DMS153 (cell line): ENCODE data around the gene H19.

Experiments
- DNase-seq: peaks from one replicate; lab custom pipeline; 2025; lab: John Stamatoyannopoulos, UW

The H19 gene

GRCh38 chr11:1982873-1983600 is 14.6 kb downstream of the H19 start:
- no peak for DNase-seq

- no peak for DNase-seq
Measured at GRCh38 chr11:1979607-1980006, 18.0 kb downstream of the H19 start.

- DNase-seq = no peak
Measured at GRCh38 chr11:1978720-1979473, 18.7 kb downstream of the H19 start.

GRCh38 chr11:1975185-1975584 is 22.5 kb downstream of the H19 start:
- DNase-seq = no peak

DNA sequence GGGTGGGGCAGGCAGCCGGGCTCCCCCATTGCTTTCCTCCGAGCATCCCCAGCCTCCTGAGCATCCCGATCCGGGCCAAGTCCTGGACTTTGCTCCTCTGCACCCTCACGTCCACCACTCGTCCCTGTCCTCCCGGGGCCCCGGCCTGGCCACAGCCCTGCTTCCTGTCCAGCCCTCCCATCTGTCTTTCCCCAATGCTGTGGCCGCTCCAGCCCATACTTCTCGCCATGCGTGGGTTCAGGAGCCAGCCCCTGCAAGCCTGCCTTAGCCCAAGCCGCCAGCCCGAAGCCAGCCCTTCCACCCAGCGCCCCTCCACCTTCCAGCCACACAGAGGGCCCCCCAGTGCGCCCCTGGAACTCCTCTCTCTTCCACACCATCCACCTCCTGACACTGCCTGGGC is 26.7 kb downstream of the H19 start:
- DNase-seq = no peak

GRCh38 chr11:1969776-1970175 is 27.9 kb downstream of the H19 start:
- no peak for DNase-seq

DNA sequence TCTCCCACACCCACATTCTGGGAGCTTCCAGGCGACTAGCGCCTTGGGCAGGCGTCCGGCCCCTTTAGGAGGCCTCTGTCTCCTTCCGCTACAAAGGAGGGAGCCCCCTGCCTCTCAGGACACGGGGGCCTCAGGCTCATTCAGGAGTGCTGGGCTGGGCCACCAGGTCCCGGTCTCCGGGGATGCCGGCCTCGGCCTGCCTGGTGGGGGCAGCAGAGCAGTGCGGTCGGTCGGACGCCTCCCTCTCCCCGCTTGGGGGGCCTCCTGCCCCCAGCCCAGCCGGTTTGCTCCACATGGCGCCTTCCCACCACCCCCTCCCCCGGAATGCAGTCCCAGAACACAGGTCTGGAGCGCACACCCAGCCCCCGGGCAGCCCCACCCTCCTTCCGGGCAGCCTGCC is 28.6 kb downstream of the H19 start:
- no peak for DNase-seq

DNA sequence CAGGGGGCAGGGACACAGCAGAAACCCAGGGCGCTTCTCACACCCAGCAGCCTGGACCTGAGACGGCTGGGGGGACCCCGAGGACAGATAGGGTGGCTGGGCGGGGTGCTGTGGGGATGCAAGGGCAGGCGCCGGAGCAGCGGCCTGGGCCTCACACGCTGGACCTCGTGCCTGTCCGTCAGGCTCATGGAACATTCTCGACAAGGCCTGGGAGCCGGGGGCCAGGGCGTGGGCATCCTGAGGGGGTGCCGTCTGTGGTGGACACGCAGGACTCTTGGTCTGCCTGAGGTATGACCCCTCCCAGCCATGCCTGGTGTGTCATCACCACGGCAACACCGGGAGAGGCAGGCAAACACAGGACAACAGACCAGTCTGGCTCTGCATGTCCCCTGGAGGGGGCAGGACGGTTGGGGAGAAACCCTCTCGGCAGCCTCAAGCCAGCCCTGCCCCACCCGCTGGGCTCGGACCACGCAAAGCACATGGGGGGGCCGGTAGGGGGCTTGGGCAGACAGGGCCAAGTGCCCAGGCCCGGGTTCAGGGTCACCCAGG is 29.1 kb downstream of the H19 start:
- DNase-seq = no peak

GRCh38 chr11:1967641-1968225 is 29.9 kb downstream of the H19 start:
- DNase-seq = no peak

GRCh38 chr11:1966531-1966930 is 31.1 kb downstream of the H19 start:
- DNase-seq = no peak

DNA sequence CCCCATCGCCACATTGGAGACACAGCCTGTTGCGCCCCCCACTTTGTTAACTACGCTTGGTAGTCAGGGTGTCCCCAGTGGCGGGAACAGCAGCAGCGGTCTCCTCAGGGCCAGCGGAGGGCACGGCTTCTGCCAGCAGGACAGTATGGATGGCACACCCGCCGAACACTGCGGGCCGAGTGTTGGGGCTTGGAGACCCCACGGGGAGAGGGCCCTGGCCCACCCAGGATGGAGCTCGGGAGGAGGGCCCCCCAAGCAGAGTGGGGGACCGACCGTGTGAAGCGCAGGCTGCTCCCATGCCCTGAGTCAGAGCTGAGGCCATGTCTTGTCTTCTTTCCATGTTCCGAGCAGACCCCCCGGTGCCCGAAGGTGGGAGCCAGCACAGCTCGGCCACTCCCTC is 32.7 kb downstream of the H19 start:
- DNase-seq = no peak

GRCh38 chr11:1964348-1964747 is 33.3 kb downstream of the H19 start:
- DNase-seq = no peak

DNA sequence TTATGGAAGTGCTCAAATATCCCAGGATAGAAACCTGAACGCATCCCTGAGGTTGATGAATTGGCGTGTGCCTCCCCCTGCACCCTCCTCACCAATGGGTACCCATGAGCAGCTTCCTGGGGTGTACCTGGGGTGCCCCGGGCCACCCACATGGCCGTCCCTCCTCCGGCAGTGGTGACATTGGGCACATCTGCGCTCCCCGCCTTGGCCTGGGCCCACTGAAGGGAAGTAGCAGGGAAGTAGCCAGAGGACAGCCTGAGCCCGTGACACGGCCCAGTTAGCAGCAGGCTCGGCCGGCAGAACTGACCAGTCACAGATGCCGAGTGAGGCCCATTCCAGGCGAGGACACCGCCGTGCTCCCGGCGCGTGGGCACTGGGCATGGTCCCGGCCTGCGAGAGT is 33.8 kb downstream of the H19 start:
- no peak for DNase-seq

- no peak for DNase-seq
Measured at GRCh38 chr11:1959786-1960185, 37.9 kb downstream of the H19 start.

DNA sequence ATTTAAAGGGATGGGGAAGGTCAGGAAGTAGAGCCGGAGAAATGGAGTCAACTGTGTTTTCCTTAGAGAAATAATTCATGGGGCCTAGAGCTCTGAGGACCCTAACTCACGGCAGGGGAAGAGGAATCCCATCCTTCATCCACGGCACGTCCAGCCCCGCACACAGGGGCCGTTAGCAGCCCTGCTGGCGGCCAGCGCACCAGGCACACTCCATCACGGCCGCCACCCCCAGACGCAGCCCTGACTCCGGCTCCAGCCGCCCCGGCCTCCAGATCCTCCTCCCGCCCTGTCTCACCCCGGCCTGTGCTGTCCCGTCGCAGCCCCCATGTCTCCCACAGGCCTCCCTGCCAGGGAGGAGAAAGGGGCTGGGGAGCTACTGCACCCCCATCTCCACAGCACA is 39.3 kb downstream of the H19 start:
- no peak for DNase-seq

DNA sequence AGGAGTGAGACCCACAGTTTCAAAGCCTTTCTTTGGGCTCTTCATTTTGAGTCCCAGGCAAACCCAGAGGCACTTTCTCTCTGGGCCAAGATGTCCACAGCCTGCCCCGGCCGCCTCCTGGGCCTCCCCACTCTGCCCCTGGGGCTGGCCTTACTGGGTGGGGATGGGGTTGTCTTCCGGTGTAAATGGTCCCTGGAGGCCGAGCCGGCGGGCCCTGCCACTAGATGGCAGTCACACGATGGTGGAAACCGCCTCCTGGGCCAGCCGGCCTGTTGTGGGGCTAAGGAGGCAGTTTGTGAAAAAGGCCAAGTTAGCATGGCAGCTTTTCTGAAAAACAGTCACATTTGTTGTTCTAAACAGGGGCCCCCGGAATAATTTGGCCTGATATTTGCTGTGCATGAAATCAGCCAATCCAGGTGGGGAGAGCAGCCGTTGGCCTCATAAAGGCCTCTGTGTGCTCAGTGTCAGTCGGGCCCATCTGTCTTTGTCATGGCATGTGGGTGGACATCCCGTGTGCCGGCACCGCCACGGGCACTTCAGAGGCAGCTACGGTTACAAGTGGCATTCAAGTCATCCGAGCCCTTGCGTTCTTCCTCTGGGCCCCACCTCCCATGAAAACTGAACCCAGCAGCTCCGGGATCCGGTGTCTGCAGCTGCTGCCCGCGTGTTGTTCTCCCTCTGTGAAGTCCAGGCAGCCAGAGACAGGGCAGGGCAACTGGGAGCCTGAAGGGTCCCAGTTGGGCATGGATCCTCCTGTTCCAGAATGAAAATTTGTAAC is 44.0 kb downstream of the H19 start:
- no peak for DNase-seq

DNA sequence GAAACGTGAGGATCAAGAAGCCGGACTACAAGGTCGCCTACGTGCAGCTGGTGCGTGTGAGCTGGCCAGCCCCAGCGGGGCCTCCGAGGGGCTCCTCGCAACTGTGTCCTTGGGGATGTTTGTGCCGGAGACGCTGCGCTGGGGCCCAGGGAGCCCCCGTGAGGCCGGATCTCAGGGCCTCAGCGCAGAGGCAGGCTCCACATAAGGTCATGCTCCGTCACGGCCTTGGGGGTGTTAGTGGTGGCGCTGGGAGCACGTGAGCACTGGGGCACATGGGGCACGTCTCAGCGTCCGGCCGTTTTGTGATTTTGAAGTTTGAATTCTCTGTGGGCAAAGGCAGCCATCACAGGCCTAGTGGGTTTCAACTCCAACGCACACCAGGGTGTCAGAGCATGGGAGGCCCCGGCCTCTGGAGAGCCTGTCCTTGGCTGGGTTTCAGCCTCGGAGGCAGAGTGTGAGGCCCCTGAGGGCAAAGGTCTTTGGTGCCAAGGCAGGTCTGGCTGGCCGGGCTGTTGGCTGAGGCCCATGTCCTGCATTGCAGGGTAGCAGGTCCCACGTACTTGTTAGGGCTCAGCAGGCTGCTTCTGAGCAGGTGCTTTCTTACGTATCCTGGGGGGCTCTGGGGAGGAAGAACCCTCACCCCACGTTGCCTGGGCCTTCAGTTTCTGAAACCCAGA is 44.7 kb downstream of the H19 start:
- no peak for DNase-seq

GRCh38 chr11:1949922-1950321 is 47.7 kb downstream of the H19 start:
- no peak for DNase-seq

DNA sequence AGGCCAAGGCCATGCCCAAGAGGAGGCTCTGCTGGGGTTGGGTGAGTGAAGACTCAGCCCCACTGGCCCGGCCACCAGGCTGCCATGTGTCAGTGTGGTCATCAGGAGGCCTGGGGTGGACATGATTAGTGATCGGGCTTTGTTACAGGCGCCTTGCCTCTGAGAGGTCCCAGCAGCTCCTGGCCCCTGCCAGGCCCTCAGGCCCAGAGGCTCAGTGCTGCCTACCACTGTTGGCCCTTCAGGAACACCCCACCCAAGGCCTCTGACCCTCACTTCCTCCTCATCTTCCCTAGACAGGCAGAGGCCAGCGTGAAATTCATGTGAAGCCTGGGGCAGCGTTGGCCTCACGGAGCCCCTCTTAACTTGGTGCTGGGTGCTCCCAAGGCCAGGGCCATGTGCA is 48.3 kb downstream of the H19 start:
- no peak for DNase-seq

GRCh38 chr11:1948389-1948788 is 49.3 kb downstream of the H19 start:
- DNase-seq = no peak

DNA sequence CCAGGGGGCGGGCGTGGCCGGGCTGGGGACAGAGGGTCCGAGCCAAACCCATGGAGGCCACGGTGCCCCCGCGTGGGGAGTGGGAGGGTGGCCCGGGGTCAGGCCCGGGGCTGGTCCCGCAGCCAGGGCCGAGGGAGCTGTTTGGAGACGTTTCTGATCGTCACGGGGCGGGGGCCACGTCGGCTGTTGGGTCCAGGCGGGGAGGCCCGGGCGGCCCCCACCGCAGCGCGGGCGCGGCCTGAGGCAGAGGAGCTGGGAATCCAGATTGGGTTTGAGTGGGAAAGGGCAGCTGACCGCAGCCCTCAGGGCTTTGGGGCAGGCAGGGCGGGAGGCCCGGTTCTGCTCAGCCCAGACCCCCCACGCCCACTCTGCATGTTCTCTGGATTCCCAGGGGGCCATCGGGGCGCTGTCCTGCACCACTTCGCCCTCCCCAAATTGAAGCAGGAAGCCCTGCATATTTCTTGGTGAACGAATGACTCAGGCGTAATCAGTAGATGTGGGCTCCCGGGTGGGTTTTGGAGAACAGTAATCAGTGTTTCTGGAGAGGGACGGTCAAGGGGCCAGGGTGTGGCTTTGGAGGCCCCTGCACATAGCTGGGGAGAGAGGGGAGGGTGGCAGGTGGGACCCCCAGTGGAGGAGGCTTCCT is 49.9 kb downstream of the H19 start:
- DNase-seq = no peak
